Neural progenitor cell (in vitro differentiated cells): ENCODE data around the gene IMPACT. TPM values are rescaled to one million over a fixed set of nuclear protein-coding genes. Genes with fewer than 3 reads are reported as not detected.

Source experiments
- DNase-seq: peaks from one replicate; pipeline ENCODE4 v3.0.0-alpha.2; 2016; ENCODE audit warnings: low spot score
- H2AFZ ChIP-seq: fragments of 200-600 bp; sonication (generic); replicated peaks from 2 replicates; pipeline ENCODE4 v1.6.1; 2016; ENCODE audit warnings: antibody characterized with exemption
- H3F3A ChIP-seq: fragments of 200-600 bp; sonication (generic); 2 replicates; pipeline ENCODE4 v1.6.1; 2016; ENCODE audit warnings: antibody characterized with exemption, low read depth
- H3K27ac ChIP-seq: fragments of 200-600 bp; sonication (generic); 2 replicates; pipeline ENCODE4 v1.5.1; 2016; ENCODE audit warnings: mild to moderate bottlenecking
- H3K27me3 ChIP-seq: fragments of 200-600 bp; sonication (generic); 2 replicates; pipeline ENCODE4 v1.6.1; 2016; ENCODE audit warnings: mild to moderate bottlenecking, moderate library complexity
- H3K36me3 ChIP-seq: fragments of 200-600 bp; sonication (generic); 2 replicates; pipeline ENCODE4 v1.5.1; 2016
- H3K4me1 ChIP-seq: fragments of 200-600 bp; sonication (generic); 2 replicates; pipeline ENCODE4 v1.6.1; 2016; ENCODE audit warnings: mixed run types
- H3K4me2 ChIP-seq: fragments of 200-600 bp; sonication (generic); 2 replicates; pipeline ENCODE4 v1.6.1; 2016
- H3K4me3 ChIP-seq: fragments of 200-600 bp; sonication (generic); 2 replicates; pipeline ENCODE4 v1.5.1; 2016
- H3K79me2 ChIP-seq: fragments of 200-600 bp; sonication (generic); 2 replicates; pipeline ENCODE4 v1.6.1; 2016; ENCODE audit warnings: low read depth
- H3K9ac ChIP-seq: fragments of 200-600 bp; sonication (generic); 2 replicates; pipeline ENCODE4 v1.6.1; 2016
- H3K9me3 ChIP-seq: fragments of 200-600 bp; sonication (generic); 2 replicates; pipeline ENCODE4 v1.5.1; 2016; ENCODE audit warnings: low read depth
- H4K20me1 ChIP-seq: fragments of 200-600 bp; sonication (generic); 2 replicates; pipeline ENCODE4 v1.6.1; 2016; ENCODE audit warnings: low read depth
- H3K27ac Mint-ChIP-seq: 3 replicates; pipeline ENCODE4 v1.8.0; 2021; ENCODE audit warnings: mixed read lengths
- H3K27me3 Mint-ChIP-seq: 2 replicates; pipeline ENCODE4 v1.8.0; 2022; ENCODE audit warnings: low read depth, mild to moderate bottlenecking, inconsistent platforms, moderate library complexity, mixed read lengths; ENCODE audit not compliant: insufficient read depth
- H3K36me3 Mint-ChIP-seq: 3 replicates; pipeline ENCODE4 v1.8.0; 2021; ENCODE audit warnings: mixed read lengths
- H3K4me1 Mint-ChIP-seq: 3 replicates; pipeline ENCODE4 v1.8.0; 2021; ENCODE audit warnings: mixed read lengths
- H3K4me3 Mint-ChIP-seq: 3 replicates; pipeline ENCODE4 v1.8.0; 2021; ENCODE audit warnings: mild to moderate bottlenecking, moderate library complexity, mixed read lengths
- H3K9me3 Mint-ChIP-seq: 3 replicates; pipeline ENCODE4 v1.8.0; 2020; ENCODE audit warnings: mixed read lengths
- EZH2 ChIP-seq: fragments of 200-600 bp; sonication (generic); IDR thresholded peaks from 2 replicates; pipeline ENCODE4 v1.6.1; 2017; ENCODE audit warnings: antibody characterized with exemption, mild to moderate bottlenecking, moderate library complexity
- EZH2phosphoT487 ChIP-seq: fragments of 200-600 bp; sonication (generic); IDR thresholded peaks from 2 replicates; pipeline ENCODE4 v1.6.1; 2017; ENCODE audit warnings: antibody characterized with exemption
- total RNA-seq: library from RNA; depleted of rRNA; stranded (reverse); fragments of >200 nt; gene quantifications from 2 replicates; pipeline ENCODE4 v1.2.3, GENCODE V29; 2015; ENCODE audit warnings: low replicate concordance
- TF ChIP-seq, protein P1 (sequence below): fragments of 200-600 bp; sonication (generic); IDR thresholded peaks from 2 replicates; pipeline ENCODE4 v1.5.1; 2017; ENCODE audit warnings: antibody characterized with exemption, mild to moderate bottlenecking

IMPACT gene
- total RNA-seq, 1 donor from 2014 or later: 66.5 TPM

DNA sequence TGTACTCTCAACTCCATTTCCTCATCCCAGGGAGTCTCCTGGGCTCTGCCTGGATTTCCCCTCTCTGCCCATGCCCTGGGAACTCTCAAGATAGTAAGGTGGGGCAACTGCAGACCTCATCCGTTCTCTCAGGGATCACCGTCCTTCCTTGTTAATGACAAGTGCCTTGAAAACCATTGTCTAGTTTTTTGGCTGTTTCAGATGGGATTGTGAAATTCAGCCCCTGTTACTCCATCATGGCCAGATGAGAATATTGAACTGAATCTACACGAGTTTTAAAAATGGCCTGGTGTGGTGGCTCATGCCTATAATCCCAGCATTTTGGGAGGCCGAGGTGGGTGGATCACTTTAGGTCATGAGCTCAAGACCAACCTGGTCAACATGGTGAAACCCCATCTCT lies 33.3 kb downstream of the IMPACT start:
- Histone ChIP-seq H3K27me3 (no peaks in the 10 kb centered on the region), H3K4me1 (peaks cover 6% of the 10 kb centered on the region), H3K27ac (no peak overlapping the region), H3F3A (no peaks in the 10 kb centered on the region), H3K4me3 (no peak overlapping the region), H2AFZ (no peak overlapping the region), H3K9me3 (no peaks in the 10 kb centered on the region), H4K20me1 (no peaks in the 10 kb centered on the region), H3K36me3 (no peaks in the 10 kb centered on the region), H3K4me2 (no peak overlapping the region), H3K79me2 (no peaks in the 10 kb centered on the region), H3K9ac (no peak overlapping the region)
- TF ChIP-seq EZH2phosphoT487: no peak
- TF ChIP-seq, protein P1, sequence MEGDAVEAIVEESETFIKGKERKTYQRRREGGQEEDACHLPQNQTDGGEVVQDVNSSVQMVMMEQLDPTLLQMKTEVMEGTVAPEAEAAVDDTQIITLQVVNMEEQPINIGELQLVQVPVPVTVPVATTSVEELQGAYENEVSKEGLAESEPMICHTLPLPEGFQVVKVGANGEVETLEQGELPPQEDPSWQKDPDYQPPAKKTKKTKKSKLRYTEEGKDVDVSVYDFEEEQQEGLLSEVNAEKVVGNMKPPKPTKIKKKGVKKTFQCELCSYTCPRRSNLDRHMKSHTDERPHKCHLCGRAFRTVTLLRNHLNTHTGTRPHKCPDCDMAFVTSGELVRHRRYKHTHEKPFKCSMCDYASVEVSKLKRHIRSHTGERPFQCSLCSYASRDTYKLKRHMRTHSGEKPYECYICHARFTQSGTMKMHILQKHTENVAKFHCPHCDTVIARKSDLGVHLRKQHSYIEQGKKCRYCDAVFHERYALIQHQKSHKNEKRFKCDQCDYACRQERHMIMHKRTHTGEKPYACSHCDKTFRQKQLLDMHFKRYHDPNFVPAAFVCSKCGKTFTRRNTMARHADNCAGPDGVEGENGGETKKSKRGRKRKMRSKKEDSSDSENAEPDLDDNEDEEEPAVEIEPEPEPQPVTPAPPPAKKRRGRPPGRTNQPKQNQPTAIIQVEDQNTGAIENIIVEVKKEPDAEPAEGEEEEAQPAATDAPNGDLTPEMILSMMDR: no peak
- TF ChIP-seq EZH2: no peak
- Mint-ChIP-seq H3K27me3 (no peaks in the 10 kb centered on the region), H3K9me3 (peaks cover 5% of the 10 kb centered on the region), H3K36me3 (peaks cover 10% of the 10 kb centered on the region), H3K27ac (no peak overlapping the region), H3K4me1 (peaks cover 18% of the 10 kb centered on the region), H3K4me3 (no peak overlapping the region)
- DNase-seq: no peak

- H3K4me3 Mint-ChIP-seq: no peak within 1 kb of the TSS
- DNase-seq: no peak
- Histone ChIP-seq H3K27ac (no peak within 1 kb of the TSS), H3K4me3 (no peak within 1 kb of the TSS), H3K27me3 (no peaks in the 10 kb centered on the region), H3K36me3 (no peaks in the 10 kb centered on the region), H2AFZ (no peak within 1 kb of the TSS), H3K4me2 (no peak within 1 kb of the TSS), H3K9me3 (no peaks in the 10 kb centered on the region), H3K4me1 (peaks cover 6% of the 10 kb centered on the region), H3K9ac (no peak within 1 kb of the TSS), H3F3A (no peaks in the 10 kb centered on the region), H3K79me2 (no peaks in the 10 kb centered on the region), H4K20me1 (no peaks in the 10 kb centered on the region)
- peaks cover 18% of the 10 kb centered on the region for H3K4me1 Mint-ChIP-seq
- peaks cover 8% of the 10 kb centered on the region for H3K36me3 Mint-ChIP-seq
- peaks cover 2% of the 10 kb centered on the region for H3K27me3 Mint-ChIP-seq
- H3K9me3 Mint-ChIP-seq: peaks cover 5% of the 10 kb centered on the region
- no peak within 1 kb of the TSS for H3K27ac Mint-ChIP-seq
- no peak for TF ChIP-seq EZH2
- TF ChIP-seq EZH2phosphoT487: no peak
- TF ChIP-seq, protein P1: no peak
Observed at GRCh38 chr18:24460388-24460787, 33.9 kb downstream of the IMPACT start, which contains the start of gene HRH4. Gene HRH4, plus strand, starts transcription at chr18:24460637. Its CDS starts 92 bp downstream, at chr18:24460729.

DNA sequence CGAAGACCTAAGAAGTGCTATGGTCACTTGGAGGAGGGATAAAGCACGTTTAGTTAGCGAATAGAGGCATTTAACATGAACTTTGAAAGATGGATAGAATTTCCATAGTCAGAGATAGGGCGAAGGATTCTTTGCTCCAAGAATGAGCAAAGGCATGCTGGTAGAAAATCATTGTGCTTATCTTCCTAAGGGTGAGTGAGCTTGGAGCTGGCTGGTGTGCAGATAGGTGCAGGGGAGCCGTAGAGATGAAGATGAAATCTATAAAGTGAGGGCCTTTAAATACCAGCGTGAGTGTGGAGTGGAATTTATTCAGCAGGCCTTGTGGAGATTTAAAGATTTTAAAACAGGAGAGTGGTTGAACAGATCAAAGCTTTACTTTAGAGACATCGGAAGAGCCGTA lies 35.5 kb downstream of the IMPACT start:
- Mint-ChIP-seq H3K36me3 (peaks cover 3% of the 10 kb centered on the region), H3K4me1 (peaks cover 18% of the 10 kb centered on the region), H3K27me3 (peaks cover 2% of the 10 kb centered on the region), H3K9me3 (peaks cover 5% of the 10 kb centered on the region), H3K27ac (peak overlapping the region; percentile 50), H3K4me3 (no peak overlapping the region)
- H3K9ac ChIP-seq: no peak overlapping the region
- no peak overlapping the region for H3K27ac ChIP-seq
- H3K4me3 ChIP-seq: no peak overlapping the region
- H2AFZ ChIP-seq: no peak overlapping the region
- H3K4me2 ChIP-seq: no peak overlapping the region
- TF ChIP-seq EZH2phosphoT487 (no peak), EZH2 (no peak)
- TF ChIP-seq, protein P1: no peak
- H3K4me1 ChIP-seq: peaks cover 6% of the 10 kb centered on the region
- no peaks in the 10 kb centered on the region for H3K9me3 ChIP-seq
- no peaks in the 10 kb centered on the region for H3K27me3 ChIP-seq
- no peaks in the 10 kb centered on the region for H3K79me2 ChIP-seq
- no peak for DNase-seq
- no peaks in the 10 kb centered on the region for H3F3A ChIP-seq
- no peaks in the 10 kb centered on the region for H4K20me1 ChIP-seq
- H3K36me3 ChIP-seq: no peaks in the 10 kb centered on the region
